ENCODE data around the gene ZNF3. TPM values are rescaled to one million over a fixed set of nuclear protein-coding genes. Genes with fewer than 3 reads are reported as not detected.

ZNF3 gene
- total and polyA plus RNA-seq, 9 of the 15 experiments (the other 6 are each of a cell fraction or from before 2014, with no cell fraction given) = 30.0 to 64.9 (median 51.5) TPM

DNA sequence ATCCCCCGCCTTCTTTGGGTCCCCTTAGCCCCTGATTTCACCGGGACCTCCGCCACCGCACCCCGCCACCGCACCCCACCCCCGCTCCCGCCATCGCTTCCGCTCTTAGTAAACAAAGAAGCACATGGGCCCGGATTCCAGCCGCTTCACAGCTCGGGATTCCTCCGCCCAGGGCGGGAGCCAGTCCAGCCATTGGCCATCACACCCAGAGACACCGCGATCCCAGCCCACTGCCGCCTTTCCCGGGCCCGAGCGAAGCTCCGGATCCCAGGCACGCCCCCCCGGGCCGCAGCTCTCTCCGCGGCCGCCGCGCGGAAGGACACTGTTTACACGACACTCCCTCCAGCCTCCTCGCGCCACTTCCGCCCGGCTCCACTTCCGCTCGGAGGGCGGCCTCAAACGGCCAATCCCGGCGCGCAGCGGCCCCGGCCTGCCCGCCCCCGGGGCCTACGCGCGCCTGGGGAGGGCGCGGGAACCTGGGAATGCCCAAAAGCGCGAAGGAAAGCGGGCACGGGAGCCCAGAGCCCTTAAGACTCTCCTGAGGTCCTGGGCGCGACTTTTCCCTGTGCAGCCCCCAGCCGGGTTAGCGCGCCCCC lies 19.0 kb upstream of the ZNF3 start (continued):
- peak in 1 of 2 experiments; percentile 66; a peak in 1 of 4 replicates for TF ChIP-seq ETV6 (IDR thresholded peaks at IDR 0.05; ENCODE audit: borderline replicate concordance in 1 of 2, low read depth in 2 of 2, low read length in 1 of 2)
- TF ChIP-seq ETV6 (CRISPR knock-in tag; IDR thresholded peaks at IDR 0.05; ENCODE audit: borderline replicate concordance) = no peak
- peak; percentile 84 for TF ChIP-seq SMAD3 (CRISPR knock-in tag; conservative IDR thresholded peaks at IDR 0.05)
- TF ChIP-seq DLX4 (CRISPR knock-in tag; IDR thresholded peaks at IDR 0.05) = no peak
- TF ChIP-seq, protein P1, sequence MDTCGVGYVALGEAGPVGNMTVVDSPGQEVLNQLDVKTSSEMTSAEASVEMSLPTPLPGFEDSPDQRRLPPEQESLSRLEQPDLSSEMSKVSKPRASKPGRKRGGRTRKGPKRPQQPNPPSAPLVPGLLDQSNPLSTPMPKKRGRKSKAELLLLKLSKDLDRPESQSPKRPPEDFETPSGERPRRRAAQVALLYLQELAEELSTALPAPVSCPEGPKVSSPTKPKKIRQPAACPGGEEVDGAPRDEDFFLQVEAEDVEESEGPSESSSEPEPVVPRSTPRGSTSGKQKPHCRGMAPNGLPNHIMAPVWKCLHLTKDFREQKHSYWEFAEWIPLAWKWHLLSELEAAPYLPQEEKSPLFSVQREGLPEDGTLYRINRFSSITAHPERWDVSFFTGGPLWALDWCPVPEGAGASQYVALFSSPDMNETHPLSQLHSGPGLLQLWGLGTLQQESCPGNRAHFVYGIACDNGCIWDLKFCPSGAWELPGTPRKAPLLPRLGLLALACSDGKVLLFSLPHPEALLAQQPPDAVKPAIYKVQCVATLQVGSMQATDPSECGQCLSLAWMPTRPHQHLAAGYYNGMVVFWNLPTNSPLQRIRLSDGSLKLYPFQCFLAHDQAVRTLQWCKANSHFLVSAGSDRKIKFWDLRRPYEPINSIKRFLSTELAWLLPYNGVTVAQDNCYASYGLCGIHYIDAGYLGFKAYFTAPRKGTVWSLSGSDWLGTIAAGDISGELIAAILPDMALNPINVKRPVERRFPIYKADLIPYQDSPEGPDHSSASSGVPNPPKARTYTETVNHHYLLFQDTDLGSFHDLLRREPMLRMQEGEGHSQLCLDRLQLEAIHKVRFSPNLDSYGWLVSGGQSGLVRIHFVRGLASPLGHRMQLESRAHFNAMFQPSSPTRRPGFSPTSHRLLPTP (IDR thresholded peaks at IDR 0.05; ENCODE audit: borderline replicate concordance, extremely low read depth, insufficient read length) = no peak
- no peak for TF ChIP-seq BMI1 (IDR thresholded peaks at IDR 0.05; ENCODE audit: low read length)
- 0 out of 2 replicates have a peak, but pooled peaks have one; percentile 44 for TF ChIP-seq E2F5 (CRISPR knock-in tag; IDR thresholded peaks at IDR 0.05)
- TF ChIP-seq PCBP2 (IDR thresholded peaks at IDR 0.05; ENCODE audit: low read depth, low read length, poor library complexity, severe bottlenecking) = peak; percentile 88
- peak; percentile 90 for TF ChIP-seq POLR2G (IDR thresholded peaks at IDR 0.05; ENCODE audit: low read depth, low read length)
- TF ChIP-seq BRF1 (IDR thresholded peaks at IDR 0.05; ENCODE audit: borderline replicate concordance, extremely low read depth, insufficient read length) = no peak
- TF ChIP-seq GATA2 (CRISPR knock-in tag; IDR thresholded peaks at IDR 0.05) = no peak
- no peak for TF ChIP-seq DDX20 (tag; IDR thresholded peaks at IDR 0.05; ENCODE audit: low read depth)
- peak; percentile 91 for TF ChIP-seq PHF20 (IDR thresholded peaks at IDR 0.05; ENCODE audit: partially characterized antibody)
- TF ChIP-seq CCNT2 (IDR thresholded peaks at IDR 0.05; ENCODE audit: borderline replicate concordance, extremely low read depth, insufficient read length, low read depth, low read length) = peak; percentile 95
- TF ChIP-seq, protein P2, sequence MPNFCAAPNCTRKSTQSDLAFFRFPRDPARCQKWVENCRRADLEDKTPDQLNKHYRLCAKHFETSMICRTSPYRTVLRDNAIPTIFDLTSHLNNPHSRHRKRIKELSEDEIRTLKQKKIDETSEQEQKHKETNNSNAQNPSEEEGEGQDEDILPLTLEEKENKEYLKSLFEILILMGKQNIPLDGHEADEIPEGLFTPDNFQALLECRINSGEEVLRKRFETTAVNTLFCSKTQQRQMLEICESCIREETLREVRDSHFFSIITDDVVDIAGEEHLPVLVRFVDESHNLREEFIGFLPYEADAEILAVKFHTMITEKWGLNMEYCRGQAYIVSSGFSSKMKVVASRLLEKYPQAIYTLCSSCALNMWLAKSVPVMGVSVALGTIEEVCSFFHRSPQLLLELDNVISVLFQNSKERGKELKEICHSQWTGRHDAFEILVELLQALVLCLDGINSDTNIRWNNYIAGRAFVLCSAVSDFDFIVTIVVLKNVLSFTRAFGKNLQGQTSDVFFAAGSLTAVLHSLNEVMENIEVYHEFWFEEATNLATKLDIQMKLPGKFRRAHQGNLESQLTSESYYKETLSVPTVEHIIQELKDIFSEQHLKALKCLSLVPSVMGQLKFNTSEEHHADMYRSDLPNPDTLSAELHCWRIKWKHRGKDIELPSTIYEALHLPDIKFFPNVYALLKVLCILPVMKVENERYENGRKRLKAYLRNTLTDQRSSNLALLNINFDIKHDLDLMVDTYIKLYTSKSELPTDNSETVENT (CRISPR knock-in tag; IDR thresholded peaks at IDR 0.05) = peak; percentile 89
- TF ChIP-seq PHF8 (IDR thresholded peaks at IDR 0.05; ENCODE audit: borderline replicate concordance, low read length) = peak; percentile 17; the same call in 1 of the 2 replicates
- TF ChIP-seq FOXJ2 (tag; IDR thresholded peaks at IDR 0.05) = peak; percentile 98
- no peak for TF ChIP-seq DNMT1 (IDR thresholded peaks at IDR 0.05)
- TF ChIP-seq TRIM28 (IDR thresholded peaks at IDR 0.05) = no peak
